ENCODE results near the gene POLD1. TPM values are rescaled to one million over a fixed set of nuclear protein-coding genes. Genes with fewer than 3 reads are reported as not detected.
"Not testable (repeated sequence)": the region's sequence is repeated elsewhere in the genome, so short reads cannot be mapped to it uniquely, and the experiment has no call there.

Gene POLD1
- polyA plus RNA-seq (ENCODE audit: insufficient read length in 4 of 4), result 10 to 100 TPM; 20.5 to 40.3 (median 24.0) TPM

DNA sequence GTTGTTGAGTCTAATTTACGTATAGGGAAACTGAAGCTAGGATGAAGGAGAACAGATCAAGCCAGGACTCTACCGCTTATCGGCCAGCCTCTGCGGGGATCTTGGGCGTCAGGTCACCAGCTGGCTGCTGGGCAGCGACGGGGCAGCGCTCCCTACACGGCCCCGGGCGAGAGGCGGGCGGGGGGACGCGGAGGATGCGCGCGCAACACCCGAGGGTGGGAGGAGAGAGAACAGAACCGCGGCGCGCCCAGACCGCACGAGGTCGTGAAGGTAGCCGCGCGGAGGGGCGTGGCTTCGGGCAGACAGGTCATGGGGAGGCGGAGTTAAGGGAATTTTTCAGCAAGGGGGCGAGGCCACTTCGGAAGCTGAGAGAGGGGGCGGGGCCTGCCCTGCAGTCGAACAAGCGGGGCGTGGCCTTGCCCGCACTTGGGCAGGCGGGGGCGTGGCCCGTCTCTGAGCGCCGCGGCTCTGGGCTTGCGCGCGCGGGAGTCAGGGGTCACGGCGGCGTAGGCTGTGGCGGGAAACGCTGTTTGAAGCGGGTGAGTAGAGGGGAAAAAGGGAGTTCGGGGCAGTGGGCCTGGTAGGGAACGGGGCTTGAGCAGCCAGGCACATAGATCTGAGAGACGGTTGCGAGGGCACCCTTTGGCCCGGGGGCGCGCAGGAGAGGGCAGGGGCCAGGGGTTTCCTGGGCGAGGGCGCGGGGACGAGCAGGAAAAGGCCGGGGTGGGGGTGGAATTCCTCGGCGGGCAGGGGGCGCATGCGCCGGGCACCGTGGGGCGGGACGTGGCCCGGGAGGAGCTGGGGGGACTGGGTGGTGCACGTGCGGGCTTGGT, at the start of gene POLD1:
TSS of gene POLD1 (plus strand) at position 496 of the 833 bp plus-strand sequence. CDS start 14,505 bp downstream, outside the sequence.
- DNase-seq (ENCODE audit: low read depth in 4 of 4, low spot score in 3 of 4), result peak; percentile 88 to 93 (median 92)

DNA sequence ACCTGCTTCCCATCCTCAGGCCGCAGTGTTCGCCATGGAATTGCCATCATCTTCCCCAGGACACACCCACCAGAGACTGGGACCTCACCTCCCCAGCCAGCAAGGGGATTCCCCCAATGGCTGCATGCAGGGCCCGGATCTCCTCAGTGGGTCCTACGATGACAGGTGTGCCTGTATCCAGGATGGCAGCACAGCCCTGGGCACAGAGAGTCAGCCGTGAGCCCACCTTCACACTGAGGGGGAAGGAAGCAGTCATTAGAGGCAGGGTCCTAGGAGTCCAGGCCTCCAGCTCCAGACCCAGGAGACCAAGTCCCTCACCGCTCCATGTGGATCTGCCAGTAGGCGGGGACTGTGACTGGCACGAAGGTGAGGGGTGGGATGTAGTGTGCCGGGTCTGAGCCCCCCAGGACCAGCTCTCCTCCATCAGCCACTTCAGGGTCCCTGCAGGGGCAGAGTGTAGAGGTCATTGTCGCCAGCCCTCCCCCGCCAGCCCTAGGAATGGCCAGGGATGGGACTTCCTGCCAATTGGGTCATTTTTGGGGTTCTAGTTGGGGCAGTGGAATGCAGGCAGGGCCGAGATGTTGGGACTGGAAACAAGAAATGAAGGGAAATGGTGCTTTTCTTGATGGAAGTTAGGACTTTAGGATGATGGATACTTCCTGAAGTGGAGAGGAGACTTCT, 49.3 kb upstream of the POLD1 start:
- no peak for DNase-seq (ENCODE audit: low read depth in 4 of 4, low spot score in 3 of 4)

DNA sequence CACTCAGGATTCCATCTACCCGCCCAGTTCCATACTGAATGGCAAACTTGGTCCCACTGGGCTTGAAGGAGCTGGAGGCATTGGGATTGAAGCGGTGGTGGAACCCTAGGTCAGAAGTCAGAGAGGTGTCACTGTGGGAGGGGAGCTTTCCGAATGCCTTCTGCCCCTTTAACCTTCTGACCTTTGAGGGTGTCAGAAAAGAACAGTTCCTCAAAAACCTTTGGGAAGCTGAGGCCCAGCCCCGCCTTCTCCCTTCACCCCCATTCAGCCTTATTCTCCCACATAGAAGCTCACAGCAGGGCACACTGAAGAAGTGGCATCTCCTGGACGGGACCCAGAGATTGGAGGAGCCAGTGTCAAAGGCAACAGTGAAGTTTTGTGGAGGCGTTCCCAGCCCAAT, 47.1 kb upstream of the POLD1 start:
- not testable (repeated sequence) for DNase-seq (ENCODE audit: low read depth in 4 of 4, low spot score in 3 of 4)

DNA sequence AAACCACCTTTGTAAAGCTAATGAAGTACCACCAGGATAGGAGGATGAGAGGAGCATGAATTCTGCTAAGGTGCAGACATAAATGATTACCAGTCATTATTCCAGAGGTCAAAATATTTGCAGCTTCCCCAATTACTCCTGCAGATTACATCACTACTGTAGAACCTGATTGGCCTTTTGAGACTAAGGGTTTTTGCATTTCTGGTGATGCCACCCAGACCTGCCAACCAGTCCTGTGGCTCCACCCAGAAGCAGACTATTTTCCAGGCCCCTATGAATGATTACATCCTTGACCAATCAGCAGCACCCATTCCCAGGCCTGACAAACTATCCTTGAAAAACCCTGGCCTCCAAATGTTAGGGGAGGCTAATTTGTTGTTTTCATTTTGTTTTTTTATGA, 43.8 kb upstream of the POLD1 start:
- no peak for DNase-seq (ENCODE audit: low read depth in 4 of 4, low spot score in 3 of 4)

DNA sequence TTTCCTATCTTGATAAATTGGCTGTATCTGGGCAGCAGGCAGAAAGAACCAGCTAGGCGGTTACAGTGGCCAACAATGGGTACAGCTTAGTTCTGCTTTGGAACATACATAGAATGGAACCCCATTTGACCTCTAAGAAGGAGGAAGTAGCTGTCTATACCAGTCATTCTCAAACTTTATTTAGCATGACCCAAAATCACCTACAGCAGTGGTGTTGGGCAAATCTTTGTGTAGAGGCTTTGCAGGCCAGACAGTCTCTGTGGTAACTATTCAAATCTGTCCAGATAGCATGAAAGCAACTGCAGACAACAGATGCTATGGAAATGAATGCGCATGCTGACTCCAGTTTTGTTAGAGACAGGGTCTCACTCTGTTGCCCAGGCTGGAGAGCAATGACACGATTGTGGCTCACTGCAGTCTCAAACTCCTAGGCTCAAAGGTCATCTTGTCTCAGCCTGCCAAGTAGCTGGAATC, 43.0 kb upstream of the POLD1 start:
- no peak for DNase-seq (ENCODE audit: low read depth in 4 of 4, low spot score in 3 of 4)

DNA sequence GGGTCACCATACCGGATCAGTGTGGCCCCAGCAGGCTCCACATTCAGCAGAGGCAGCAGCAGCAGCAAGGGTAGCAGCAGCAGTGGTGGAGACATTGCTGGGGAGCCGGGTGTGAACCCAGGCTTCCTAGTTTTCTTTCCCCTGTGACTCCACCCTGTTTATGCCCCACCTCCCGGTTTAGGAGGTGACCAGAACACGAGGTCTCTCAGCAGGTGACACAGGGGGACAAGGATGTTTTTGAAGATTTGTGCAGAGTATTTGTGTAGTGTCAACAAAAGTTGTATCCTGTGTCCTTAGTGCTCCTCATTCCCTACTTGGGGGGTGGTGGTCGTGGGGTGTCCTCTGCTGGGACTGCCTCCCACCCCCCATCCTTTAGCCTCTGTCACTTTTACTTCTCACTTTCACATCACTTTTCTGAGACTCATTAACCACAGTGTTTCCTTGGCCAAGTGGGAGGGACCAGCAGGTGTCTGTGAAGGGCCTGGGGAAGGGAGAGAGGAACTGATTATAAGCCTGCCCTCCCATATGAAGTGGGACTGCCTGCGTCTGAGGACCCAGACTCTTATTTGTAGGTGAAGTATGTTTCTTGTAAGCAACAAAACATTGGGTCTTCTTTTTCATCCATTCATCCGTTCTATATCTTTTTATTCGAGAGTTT, 39.4 kb upstream of the POLD1 start:
- DNase-seq (ENCODE audit: low read depth in 4 of 4, low spot score in 3 of 4), result no peak

DNA sequence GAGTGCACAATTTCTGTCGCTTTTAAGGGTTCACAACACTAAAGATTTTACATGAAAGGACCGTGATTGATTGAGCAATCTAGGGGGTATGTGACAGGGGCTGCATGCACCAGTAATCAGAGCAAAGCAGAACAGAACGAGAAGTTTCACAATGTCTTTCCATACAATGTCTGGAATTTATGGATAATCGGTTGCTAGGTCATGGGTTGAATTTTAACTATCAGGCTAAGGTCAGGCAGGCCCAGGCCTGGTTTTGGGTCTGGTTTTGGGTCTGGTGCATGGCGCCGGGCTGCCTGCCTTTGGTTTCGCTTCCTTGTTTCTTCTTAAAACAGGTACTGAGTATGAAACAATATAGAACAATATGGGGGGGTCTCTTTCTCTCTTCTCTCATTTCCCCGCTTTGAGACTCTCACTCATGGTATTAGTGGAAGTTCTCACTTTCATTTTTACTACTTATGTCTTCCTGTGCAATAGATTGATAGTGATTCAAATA, 37.0 kb upstream of the POLD1 start:
- not testable (repeated sequence) for DNase-seq (ENCODE audit: low read depth in 4 of 4, low spot score in 3 of 4)

DNA sequence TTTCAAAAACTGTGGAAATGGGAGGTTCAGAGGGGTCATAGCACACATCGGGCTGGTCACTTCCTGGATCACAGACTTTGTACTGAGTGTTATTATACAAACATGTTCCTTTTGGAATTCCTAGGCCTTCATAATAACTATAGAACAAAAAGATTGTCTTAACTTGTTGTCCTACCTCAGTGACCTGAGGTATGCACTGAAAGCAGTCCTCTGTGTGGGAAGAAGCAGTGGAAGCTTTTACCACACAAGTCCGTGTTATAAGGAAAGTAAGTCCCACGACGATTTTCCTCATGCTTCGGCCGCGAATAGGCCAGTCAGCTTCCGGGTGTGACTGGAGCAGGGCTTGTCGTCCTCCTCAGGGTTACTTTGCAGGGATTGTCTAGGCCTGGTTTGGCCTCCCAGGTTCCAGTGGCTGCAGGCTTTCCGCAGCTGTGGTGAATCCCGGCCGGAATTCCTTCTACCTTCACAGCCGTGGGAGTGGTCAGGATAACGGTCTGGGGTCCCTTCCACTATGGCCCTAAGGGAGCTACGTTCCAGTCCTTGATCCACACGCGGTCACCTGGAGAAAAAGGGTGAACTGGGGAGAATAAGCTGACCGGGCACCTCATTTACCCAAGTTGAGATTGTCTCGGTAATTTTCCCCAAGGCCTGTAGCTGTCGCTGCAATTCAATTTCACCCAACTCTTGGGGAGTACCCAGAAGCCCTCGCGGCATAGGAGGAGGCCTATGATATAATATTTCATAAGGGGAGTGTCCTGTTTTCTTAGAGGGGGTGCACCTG, 34.7 kb upstream of the POLD1 start:
- DNase-seq (ENCODE audit: low read depth in 4 of 4, low spot score in 3 of 4), result no peak

DNA sequence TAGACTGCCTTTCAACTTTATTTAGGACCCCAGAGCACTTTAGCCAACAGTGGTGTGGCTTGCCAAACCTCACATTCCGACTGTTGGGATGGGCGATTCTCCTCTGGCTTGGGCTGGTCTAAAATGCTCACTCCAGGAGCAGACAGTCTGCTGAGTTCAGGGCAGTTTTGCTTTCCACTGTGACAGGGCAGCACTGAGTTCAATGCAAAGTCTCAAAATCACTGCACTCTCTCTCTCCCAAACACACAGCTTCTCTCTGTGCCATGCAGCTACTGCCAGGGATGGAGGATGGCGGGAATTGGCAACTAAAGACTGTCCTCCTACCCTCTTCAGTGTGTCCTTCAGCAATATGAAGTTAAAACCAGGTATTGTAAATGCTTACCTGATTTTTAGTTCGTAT, 31.9 kb upstream of the POLD1 start:
- no peak for DNase-seq (ENCODE audit: low read depth in 4 of 4, low spot score in 3 of 4)

DNA sequence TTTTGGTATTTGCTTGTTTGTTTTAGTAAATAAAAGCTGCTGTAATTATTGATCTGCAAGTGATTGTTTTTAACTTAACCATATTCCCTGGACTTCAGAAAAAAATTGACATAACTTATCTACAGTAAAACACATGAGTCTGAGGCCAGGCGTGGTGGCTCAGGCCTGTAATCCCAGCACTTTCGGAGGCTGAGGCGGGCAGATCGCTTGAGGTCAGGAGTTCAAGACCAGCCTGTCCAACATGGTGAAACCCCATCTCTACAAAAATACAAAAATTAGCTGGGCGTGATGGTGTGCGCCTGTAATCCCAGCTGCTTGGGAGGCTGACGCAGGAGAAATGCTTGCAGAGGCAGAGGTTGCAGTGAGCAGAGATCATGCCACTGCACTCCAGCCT, 30.7 kb upstream of the POLD1 start:
- DNase-seq (ENCODE audit: low read depth in 4 of 4, low spot score in 3 of 4), result not testable (repeated sequence)

DNA sequence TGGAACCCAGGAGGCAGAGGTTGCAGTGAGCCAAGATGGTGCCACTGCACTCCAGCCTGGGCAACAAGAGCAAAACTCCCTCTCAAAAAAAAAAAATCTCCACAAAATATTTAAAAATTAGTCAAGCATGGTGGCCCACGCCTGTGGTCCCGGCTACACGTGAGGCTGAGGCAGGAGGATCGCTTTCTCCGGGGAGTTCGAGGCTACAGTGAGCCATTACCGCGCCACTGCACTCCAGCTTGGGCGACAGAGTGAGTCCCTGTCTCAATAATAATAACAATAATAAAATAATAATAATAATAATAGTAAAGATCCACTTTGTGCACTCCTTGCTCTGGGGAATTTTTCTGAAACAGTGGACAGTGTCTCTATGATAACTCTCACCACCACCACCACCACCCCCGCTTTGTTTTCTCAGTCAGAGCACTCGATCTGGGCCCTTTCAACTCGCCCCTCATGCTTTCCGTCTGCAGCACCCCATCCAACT, 27.4 kb upstream of the POLD1 start:
- DNase-seq (ENCODE audit: low read depth in 4 of 4, low spot score in 3 of 4), result no peak

DNA sequence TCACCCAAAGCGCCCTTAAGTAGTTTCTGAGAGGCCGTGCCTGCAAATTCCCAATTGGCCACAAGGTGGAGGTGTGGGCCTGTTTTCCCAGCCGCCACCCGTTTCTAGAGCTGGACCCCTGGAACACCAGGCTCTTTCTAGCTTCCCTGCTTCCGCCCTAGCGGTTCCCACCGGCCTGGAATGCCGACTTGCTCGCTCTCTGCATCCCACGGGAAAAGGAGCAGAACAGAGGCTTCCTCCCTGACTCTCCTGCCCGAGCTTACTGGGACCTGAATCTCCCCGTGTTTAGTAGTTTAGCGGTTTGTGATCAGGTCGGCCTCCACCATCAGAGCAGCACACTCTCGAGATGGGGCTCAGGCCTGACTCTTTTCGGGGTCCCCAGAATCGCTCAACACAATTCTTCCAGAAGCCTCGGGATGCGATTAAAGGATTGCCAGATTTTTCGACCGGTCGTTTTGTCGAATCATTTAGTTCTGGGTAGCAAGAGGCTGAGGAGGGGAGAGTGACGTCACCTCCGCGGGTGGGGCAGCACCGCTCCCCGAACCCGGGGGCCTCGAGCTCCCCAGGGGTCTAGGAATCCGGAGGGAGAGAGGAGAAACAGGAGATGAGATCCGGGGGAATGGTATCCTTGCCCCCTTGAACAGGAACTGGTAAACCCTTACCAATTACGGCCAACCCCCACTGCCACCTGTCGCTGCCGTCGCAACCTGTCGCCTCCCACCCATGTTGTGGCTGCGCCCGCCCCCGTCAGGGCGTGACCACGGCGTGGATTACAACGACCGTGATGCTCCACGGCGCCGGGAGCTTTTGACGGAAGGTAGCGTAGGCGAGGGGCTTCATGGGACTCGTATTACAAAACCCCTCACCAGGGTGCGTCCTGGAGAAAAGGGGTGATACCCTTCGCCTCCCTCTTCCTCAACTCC, 26.7 kb upstream of the POLD1 start:
- peak in 1 of 4 donors; percentile 55 for DNase-seq (ENCODE audit: low read depth in 4 of 4, low spot score in 3 of 4)

DNA sequence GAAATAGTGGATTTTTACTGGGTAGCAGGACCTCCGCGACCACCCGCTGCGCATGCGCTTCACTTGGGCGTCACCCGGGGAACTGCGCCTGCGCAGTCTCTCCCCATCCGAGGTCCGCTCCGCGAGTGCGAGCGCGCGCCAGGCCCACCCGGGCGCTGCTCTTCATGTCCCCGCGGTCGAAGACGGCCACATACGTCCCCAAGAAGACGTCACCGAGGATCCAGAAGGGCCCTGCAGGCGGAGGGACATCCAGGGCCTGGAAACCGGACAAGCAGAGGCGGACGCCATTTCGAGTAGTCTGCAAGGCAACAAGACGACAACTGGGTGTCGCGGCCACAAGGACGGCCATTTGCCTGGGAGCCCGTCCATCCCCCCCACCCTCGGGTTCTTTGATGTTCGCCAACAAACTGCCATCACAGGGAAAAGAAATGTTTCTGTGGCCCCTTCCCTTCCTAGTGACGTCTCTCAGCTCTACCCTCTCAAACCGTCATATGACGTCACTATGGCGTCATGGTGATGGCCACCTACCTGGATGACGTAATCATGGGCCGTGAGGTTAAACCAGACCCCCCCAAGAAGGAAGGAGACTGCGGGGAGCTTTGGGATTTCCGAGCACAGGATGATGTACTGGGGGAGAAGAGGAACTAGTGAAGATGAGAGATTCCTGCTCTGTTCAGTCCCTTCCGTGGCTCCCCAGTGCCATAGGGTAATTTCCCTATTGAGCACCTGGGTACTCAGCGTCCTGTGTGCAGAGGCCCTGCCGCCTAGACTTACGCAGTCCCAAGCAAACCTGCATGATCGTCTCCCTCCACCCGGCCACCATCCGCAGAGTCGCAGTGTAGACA, 25.4 kb upstream of the POLD1 start:
- DNase-seq (ENCODE audit: low read depth in 4 of 4, low spot score in 3 of 4), result peak in 1 of 4 donors; percentile 40

DNA sequence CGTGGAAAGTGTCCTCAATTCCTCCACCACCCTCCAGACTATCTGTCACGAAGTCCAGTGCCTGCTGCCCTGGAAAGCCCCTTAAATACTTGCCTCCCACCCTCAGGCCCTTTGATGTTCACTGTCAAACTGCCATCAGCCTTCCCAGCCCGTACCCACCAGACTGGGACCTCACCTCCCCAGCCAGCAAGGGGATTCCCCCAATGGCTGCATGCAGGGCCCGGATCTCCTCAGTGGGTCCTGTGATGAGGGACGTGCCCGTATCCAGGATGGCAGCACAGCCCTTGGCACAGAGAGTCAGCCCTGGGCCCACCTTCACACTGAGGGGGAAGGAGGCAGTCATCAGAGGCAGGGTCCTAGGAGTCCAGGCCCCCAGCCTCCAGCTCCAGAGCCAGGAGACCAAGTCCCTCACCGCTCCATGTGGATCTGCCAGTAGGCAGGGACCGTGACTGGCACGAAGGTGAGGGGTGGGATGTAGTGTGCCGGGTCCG, 24.8 kb upstream of the POLD1 start:
- DNase-seq (ENCODE audit: low read depth in 4 of 4, low spot score in 3 of 4), result no peak

DNA sequence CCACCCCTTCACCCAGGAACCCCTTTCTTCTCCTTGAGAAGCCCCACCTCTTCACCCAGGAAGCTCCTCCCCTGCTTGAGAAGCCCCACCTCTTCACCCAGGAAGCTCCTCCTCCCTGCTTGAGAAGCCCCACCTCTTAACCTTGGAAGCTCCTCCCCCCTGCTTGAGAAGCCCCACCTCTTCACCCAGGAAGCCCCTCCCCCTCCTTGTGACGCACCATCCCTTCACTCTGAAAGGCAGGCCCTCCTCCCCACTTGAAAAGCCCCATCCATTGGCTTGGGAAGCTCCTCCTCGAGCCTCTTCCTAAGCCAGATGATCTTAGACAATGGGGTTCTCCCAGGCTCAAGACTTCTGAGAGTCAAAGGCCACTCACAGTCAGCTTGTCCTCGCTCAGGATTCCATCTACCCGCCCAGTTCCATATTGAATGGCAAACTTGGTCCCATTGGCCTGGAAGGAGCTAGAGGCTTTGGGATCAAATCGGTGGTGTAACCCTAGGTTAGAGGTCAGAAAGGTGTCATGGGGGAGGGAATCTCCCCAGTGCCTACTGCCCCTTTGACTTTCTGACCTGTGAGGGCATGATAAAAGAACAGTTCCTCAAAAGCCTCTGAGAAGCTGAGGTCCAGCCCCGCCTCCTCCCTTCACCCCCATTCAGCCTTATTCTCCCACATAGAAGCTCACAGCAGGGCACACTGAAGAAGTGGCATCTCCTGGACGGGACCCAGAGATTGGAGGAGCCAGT, 22.7 kb upstream of the POLD1 start:
- no peak for DNase-seq (ENCODE audit: low read depth in 4 of 4, low spot score in 3 of 4)

DNA sequence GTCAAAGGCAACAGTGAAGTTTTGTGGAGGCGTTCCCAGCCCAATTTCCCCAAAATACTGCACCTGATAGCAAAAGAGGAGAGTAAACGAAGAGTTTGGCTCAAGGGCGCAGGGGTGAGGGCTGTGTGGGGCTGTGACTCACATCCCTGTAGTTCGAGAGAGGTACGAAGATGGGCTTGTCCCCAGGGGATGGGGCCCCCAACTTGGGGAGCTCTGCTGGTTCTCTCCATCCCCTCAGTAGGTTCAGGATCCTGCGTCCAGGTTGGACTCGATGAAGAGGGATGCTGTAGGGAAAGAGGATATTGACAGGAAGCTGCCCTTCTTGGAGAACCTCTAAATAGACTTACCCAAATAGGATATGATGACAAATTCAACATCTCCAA, 22.1 kb upstream of the POLD1 start:
- DNase-seq (ENCODE audit: low read depth in 4 of 4, low spot score in 3 of 4), result no peak

DNA sequence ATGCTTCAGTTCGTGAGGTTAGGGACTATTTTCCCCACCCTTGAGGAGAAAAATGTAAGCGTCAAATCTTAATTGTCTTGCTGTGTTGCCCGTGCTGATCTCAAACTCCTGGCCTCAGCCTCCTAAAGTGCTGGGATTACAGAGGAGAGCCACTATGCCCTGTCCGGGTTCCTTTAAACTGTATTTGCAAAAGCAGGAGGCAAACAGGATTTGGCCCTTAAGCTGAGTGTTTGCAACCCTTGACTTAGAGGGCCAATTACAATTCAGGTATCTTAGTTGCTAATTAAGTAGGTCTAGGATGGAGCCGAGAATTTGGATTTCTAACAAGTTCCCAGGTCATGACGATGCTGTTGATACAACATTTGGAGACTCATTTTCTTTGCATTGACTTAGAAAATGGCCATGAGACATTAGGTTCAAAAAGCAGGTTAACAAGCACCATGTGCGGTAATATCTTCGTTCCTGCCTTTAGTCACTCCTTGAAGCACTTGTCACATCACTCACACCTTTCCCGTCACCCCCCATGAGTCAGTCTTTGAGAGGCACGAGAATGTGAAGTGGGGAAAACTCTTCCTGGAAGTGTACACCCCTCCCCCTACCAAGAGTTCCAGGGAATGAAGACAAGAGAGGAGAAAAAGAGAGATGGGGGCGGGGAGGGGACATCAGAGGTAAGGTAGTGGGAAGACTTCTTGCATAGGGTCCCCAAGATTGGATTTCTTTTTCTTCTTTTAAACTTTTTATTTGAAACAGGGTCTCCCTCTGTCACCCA, 21.3 kb upstream of the POLD1 start:
- no peak for DNase-seq (ENCODE audit: low read depth in 4 of 4, low spot score in 3 of 4)

Measured in left renal pelvis (tissue), 4 donors.